ENCODE measurements around the gene CARMIL3.
"Not testable (repeated sequence)": the region's sequence is repeated elsewhere in the genome, so short reads cannot be mapped to it uniquely, and the experiment has no call there.

CARMIL3 gene

GRCh38 chr14:24031331-24031730, 20.5 kb upstream of the CARMIL3 start:
- not testable (repeated sequence) for H3K4me3 ChIP-seq (ENCODE audit: low read depth, low read length); DNase-seq (ENCODE audit: low read depth)

GRCh38 chr14:24032727-24033418, 18.9 kb upstream of the CARMIL3 start:
- TF ChIP-seq CTCF (IDR thresholded peaks at IDR 0.05; ENCODE audit: insufficient read depth, low read depth, low read length, missing control alignments), result no peak
- no peak overlapping the region for H3K4me3 ChIP-seq (ENCODE audit: low read depth, low read length)
- DNase-seq (ENCODE audit: low read depth), result no peak

- not testable (repeated sequence) for DNase-seq (ENCODE audit: low read depth)
- H3K4me3 ChIP-seq (ENCODE audit: low read depth, low read length), result peak overlapping the region; percentile 76
Observed at GRCh38 chr14:24035769-24036168, 16.0 kb upstream of the CARMIL3 start.

GRCh38 chr14:24036169-24036962, 15.4 kb upstream of the CARMIL3 start:
- H3K4me3 ChIP-seq (ENCODE audit: low read depth, low read length), result peak overlapping the region; percentile 76
- peak; percentile 75 for DNase-seq (ENCODE audit: low read depth)
- TF ChIP-seq CTCF (IDR thresholded peaks at IDR 0.05; ENCODE audit: insufficient read depth, low read depth, low read length, missing control alignments), result peak; percentile 76

- peak overlapping the region; percentile 76; the same call in 1 of the 2 replicates for H3K4me3 ChIP-seq (ENCODE audit: low read depth, low read length)
- not testable (repeated sequence) for DNase-seq (ENCODE audit: low read depth)
Observed at GRCh38 chr14:24036963-24037657, 14.7 kb upstream of the CARMIL3 start.

GRCh38 chr14:24037658-24038037, 14.2 kb upstream of the CARMIL3 start:
- DNase-seq (ENCODE audit: low read depth), result no peak
- H3K4me3 ChIP-seq (ENCODE audit: low read depth, low read length), result no peak overlapping the region
- no peak for TF ChIP-seq CTCF (IDR thresholded peaks at IDR 0.05; ENCODE audit: insufficient read depth, low read depth, low read length, missing control alignments)

GRCh38 chr14:24038686-24039085, 13.1 kb upstream of the CARMIL3 start:
- no peak for TF ChIP-seq CTCF (IDR thresholded peaks at IDR 0.05; ENCODE audit: insufficient read depth, low read depth, low read length, missing control alignments)
- DNase-seq (ENCODE audit: low read depth), result no peak
- H3K4me3 ChIP-seq (ENCODE audit: low read depth, low read length), result no peak overlapping the region

- no peak overlapping the region for H3K4me3 ChIP-seq (ENCODE audit: low read depth, low read length)
- DNase-seq (ENCODE audit: low read depth), result no peak
- no peak for TF ChIP-seq CTCF (IDR thresholded peaks at IDR 0.05; ENCODE audit: insufficient read depth, low read depth, low read length, missing control alignments)
Observed at GRCh38 chr14:24040692-24041091, 11.1 kb upstream of the CARMIL3 start.

Data from GM12865 (cell line).